Tibial nerve (tissue), 4 donors: ENCODE data around the gene RASGRP3. TPM values are rescaled to one million over a fixed set of nuclear protein-coding genes. Genes with fewer than 3 reads are reported as not detected.

ENCODE experiments used
- DNase-seq, 2 donors: peaks; one replicate each; pipeline ENCODE4 v3.0.0-alpha.2; 2019; ENCODE audit warnings: low spot score in 2 of 2
- H3K27ac ChIP-seq, 4 donors: fragments of 200-600 bp; sonication (generic) in 3 of 4; one replicate each; pipeline ENCODE4 v1.5.1; 2017 to 2019; ENCODE audit warnings: mild to moderate bottlenecking in 1 of 4
- H3K27me3 ChIP-seq, 2 donors: fragments of 200-600 bp; sonication (generic) in 1 of 2; one replicate each; pipeline versions ENCODE4 v1.5.1 to v1.6.0; 2017 to 2019
- H3K36me3 ChIP-seq, 3 donors: fragments of 200-600 bp; sonication (generic); one replicate each; pipeline ENCODE4 v1.5.1; 2018 to 2019
- H3K4me1 ChIP-seq, 4 donors: fragments of 200-600 bp; sonication (generic) in 3 of 4; one replicate each; pipeline ENCODE4 v1.5.1; 2017 to 2019
- H3K4me3 ChIP-seq, 4 donors: fragments of 200-600 bp; sonication (generic) in 3 of 4; one replicate each; pipeline ENCODE4 v1.5.1; 2017 to 2019; ENCODE audit warnings: mild to moderate bottlenecking in 1 of 4, moderate library complexity in 1 of 4
- H3K9me3 ChIP-seq, 4 donors: fragments of 200-600 bp; sonication (generic) in 3 of 4; one replicate each; pipeline ENCODE4 v1.5.1; 2017 to 2019
- CTCF ChIP-seq, 5 experiments: fragments of 200-600 bp in 3 of 5; fragments of 450-650 bp in 2 of 5; sonication (generic) in 3 of 5; IDR thresholded peaks; one replicate each; pipeline ENCODE4 v1.5.1; 2016 to 2019; ENCODE audit warnings: antibody characterized with exemption in 5 of 5, mild to moderate bottlenecking in 3 of 5, moderate library complexity in 2 of 5
- EP300 ChIP-seq, 2 donors: sonication (generic); formaldehyde crosslinking; IDR thresholded peaks; one replicate each; pipeline ENCODE4 v1.6.1; 2017; ENCODE audit warnings: antibody characterized with exemption in 2 of 2, mild to moderate bottlenecking in 1 of 2
- POLR2A ChIP-seq, 2 donors: fragments of 450-650 bp; IDR thresholded peaks; one replicate each; pipeline ENCODE4 v1.6.1; 2017; ENCODE audit warnings: antibody characterized with exemption in 2 of 2, mild to moderate bottlenecking in 2 of 2, moderate library complexity in 2 of 2
- whole genome bisulfite sequencing, 2 donors: methylation state at CpG; one replicate each; pipeline ENCODE4 v1.1.5; 2018; 5-methylcytosine and 5-hydroxymethylcytosine counted together
- total RNA-seq, 4 donors: library from RNA; depleted of rRNA; stranded (reverse); fragments of >200 nt; gene quantifications; one replicate each; pipeline ENCODE4 v1.1.0, GENCODE V29; 2016

The RASGRP3 gene
- total RNA-seq, 4 donors from 2014 or later = 2.4 to 5.4 (median 3.9) TPM

DNA sequence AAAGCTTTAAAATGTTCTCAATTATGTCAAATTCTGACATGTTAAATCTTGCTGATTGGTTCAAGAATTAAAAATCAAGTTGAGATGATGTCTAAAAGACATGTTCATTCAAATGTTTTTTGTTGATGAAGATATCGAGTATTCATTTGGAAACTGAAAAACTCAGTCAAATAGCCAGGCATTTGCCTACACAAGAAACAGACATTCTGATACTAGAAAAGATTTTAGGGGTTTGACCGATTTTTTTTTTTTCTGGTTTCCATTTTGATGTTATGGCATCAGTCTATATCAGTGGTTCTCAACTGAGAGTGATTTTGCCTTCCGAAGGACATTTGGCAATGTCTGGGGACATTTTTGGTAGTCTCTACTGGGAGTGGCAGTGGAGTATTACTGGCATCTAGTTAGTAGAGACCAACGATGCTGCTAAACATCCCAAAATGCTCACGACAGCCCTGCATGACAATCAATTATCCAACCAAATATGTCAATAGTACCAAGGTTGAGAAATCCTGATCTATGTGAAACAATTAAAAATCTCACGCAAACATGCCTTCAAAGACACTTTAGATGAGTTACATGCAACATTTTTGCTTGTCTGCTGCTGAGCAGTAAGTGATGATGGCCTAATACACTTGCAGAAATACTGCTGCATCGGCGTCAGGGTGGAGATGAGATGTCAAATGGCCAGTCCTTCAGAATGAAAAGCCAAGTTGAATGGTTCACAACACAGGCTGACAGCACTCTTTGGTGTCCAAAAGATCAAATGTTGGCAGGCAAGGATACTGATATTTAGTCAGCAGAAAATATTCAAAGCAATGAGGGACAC, 12.5 kb downstream of the RASGRP3 start:
- no peak overlapping the region for H3K27ac ChIP-seq
- TF ChIP-seq CTCF (IDR thresholded peaks at IDR 0.05) (no peak), EP300 (IDR thresholded peaks at IDR 0.05) (no peak), POLR2A (IDR thresholded peaks at IDR 0.05) (no peak)
- no peaks in the 10 kb centered on the region for H3K27me3 ChIP-seq
- peaks cover 0 to 5% (median 0%) of the 10 kb centered on the region in 4 donors for H3K4me1 ChIP-seq
- no peaks in the 10 kb centered on the region for H3K36me3 ChIP-seq
- DNase-seq = no peak
- no peak overlapping the region for H3K4me3 ChIP-seq
- H3K9me3 ChIP-seq = peaks cover 0 to 11% (median 0%) of the 10 kb centered on the region in 4 donors
- WGBS, 2 donors = 81 to 85% methylated on average over 8 of the region's 8 CpGs

- peaks cover 0 to 11% (median 0%) of the 10 kb centered on the region in 4 donors for H3K9me3 ChIP-seq
- H3K27me3 ChIP-seq = no peaks in the 10 kb centered on the region
- 72 to 76% methylated on average over 2 of the region's 2 CpGs for WGBS, 2 donors
- H3K27ac ChIP-seq = no peak overlapping the region
- no peaks in the 10 kb centered on the region for H3K36me3 ChIP-seq
- DNase-seq = no peak
- no peak for TF ChIP-seq CTCF (IDR thresholded peaks at IDR 0.05)
- TF ChIP-seq EP300 (IDR thresholded peaks at IDR 0.05) = no peak
- no peak for TF ChIP-seq POLR2A (IDR thresholded peaks at IDR 0.05)
- no peak overlapping the region for H3K4me3 ChIP-seq
- H3K4me1 ChIP-seq = no peaks in the 10 kb centered on the region
Measured at GRCh38 chr2:33489835-33490431, 13.5 kb downstream of the RASGRP3 start.

DNA sequence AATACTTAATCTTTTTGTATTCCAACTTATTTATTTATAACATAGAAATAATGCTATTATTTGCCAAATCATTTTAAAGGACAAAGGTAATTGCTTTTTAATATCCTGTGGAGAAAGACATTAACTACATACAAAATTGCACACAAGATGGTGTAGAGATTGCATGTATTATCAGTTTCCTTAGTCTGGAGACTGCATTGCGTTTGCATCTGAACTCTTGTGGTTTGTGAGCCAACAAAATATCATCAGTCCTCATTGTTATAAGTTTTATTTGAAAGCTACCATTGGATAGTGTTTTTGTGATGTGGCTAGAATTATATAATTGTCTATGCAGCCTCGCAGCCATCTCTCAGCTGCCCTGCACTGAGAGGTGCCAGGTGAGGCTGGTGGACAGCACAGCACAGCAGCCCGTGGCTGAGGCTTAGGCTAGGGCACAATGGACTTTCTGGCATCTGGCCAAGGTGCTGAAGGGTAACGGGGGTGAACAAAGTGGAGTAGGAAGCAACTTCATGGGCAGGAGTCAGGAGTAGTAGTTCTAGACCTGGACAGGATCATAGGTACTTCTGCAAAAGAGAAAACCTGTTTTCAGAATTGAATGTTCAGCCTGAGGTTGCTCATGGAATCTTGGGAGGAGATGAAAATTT, 15.1 kb downstream of the RASGRP3 start:
- peaks cover 0 to 9% (median 0%) of the 10 kb centered on the region in 4 donors for H3K9me3 ChIP-seq
- no peak overlapping the region for H3K4me3 ChIP-seq
- H3K36me3 ChIP-seq = no peaks in the 10 kb centered on the region
- WGBS, 2 donors = 65 to 80% methylated on average over 4 of the region's 4 CpGs
- H3K4me1 ChIP-seq = no peaks in the 10 kb centered on the region
- TF ChIP-seq CTCF (IDR thresholded peaks at IDR 0.05) = no peak
- no peak for TF ChIP-seq POLR2A (IDR thresholded peaks at IDR 0.05)
- TF ChIP-seq EP300 (IDR thresholded peaks at IDR 0.05) = no peak
- H3K27me3 ChIP-seq = no peaks in the 10 kb centered on the region
- H3K27ac ChIP-seq = no peak overlapping the region
- DNase-seq = no peak

DNA sequence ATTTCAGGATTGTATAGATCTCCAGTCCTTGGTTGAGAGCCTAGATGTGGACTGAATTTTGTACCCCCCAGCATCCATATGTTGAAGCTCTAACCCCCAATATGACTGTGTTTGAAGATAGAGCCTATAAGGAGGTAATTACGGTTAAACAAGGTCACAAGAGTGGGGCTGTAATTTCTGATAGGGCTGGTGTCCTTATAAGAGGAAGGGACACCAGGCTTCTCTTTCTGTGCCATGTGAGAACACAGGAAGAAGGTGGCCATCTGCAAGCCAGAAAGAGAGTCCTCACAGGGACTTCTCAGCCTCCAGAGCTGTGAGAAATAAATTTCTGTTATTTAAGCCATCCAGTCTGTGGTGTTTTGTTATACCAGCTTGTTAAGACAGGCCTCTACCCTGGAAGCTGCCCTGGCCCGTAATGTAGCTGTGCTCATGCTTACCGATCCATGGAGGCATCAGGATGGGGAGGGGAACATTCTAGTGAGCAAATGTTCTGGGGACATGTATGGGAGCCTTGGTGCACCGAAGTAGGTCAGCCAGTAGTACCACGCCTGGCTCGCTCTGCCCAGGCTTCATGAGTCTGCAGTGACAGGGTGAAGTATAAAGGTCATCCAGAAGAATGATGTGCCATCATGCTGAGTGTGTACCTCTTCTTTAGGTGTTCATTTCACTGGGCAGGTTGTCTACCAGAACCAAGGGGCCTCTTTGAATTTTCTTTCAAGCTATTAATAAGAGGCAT, 16.1 kb downstream of the RASGRP3 start:
- H3K27ac ChIP-seq = no peak overlapping the region
- no peaks in the 10 kb centered on the region for H3K36me3 ChIP-seq
- H3K9me3 ChIP-seq = peaks cover 0 to under 1% (median 0%) of the 10 kb centered on the region in 4 donors
- peaks cover 0 to 4% (median 2%) of the 10 kb centered on the region in 4 donors for H3K4me1 ChIP-seq
- H3K27me3 ChIP-seq = no peaks in the 10 kb centered on the region
- H3K4me3 ChIP-seq = no peak overlapping the region
- WGBS, 2 donors = 95 to 98% methylated on average over 6 of the region's 6 CpGs
- TF ChIP-seq EP300 (IDR thresholded peaks at IDR 0.05) (no peak), CTCF (IDR thresholded peaks at IDR 0.05) (no peak), POLR2A (IDR thresholded peaks at IDR 0.05) (no peak)
- no peak for DNase-seq
